Measurements from ENCODE around the gene TBC1D5. TPM values are rescaled to one million over a fixed set of nuclear protein-coding genes. Genes with fewer than 3 reads are reported as not detected.

The TBC1D5 gene
- total RNA-seq, 1 experiment from 2014 or later: 36.4 TPM

GRCh38 chr3:17300441-17300840 lies 442.0 kb downstream of the TBC1D5 start:
- no peaks in the 10 kb centered on the region for H3K36me3 ChIP-seq (ENCODE audit: control insufficient read depth, insufficient read depth, low read length)
- Mint-ChIP-seq H3K27ac (ENCODE audit: unreplicated experiment) (no peak overlapping the region), H3K4me3 (ENCODE audit: unreplicated experiment) (no peak overlapping the region), H3K9me3 (ENCODE audit: unreplicated experiment) (no peaks in the 10 kb centered on the region), H3K4me1 (ENCODE audit: low read depth, unreplicated experiment) (no peaks in the 10 kb centered on the region), H3K27me3 (ENCODE audit: insufficient read depth, unreplicated experiment) (no peaks in the 10 kb centered on the region), H3K36me3 (ENCODE audit: insufficient read depth, unreplicated experiment) (no peaks in the 10 kb centered on the region)
- POLR2A ChIA-PET: interaction anchor here (0.6 kb wide), 1 partner anchor 1445 kb away, joined by 5 read pairs; no protein-coding TSS in a partner anchor
- H3K9me3 ChIP-seq: no peaks in the 10 kb centered on the region
- BruUV-seq (replicated peaks): no TSS peak
- DNase-seq: no peak
- H3K27me3 ChIP-seq (replicated peaks; ENCODE audit: control insufficient read depth, insufficient read depth, low read length): no peaks in the 10 kb centered on the region
- no peak for TF ChIP-seq CTCF (IDR thresholded peaks at IDR 0.05; ENCODE audit: insufficient read depth in 1 of 2, low read depth in 1 of 2, low read length in 1 of 2, severe bottlenecking in 1 of 2, unreplicated experiment in 1 of 2)
- no peak overlapping the region for H3K4me3 ChIP-seq (ENCODE audit: low read depth, low read length)
- H3K4me1 ChIP-seq: no peaks in the 10 kb centered on the region
- CTCF ChIA-PET: no interaction called here
- intact Hi-C loops (cut with micrococcal nuclease; ENCODE audit: unreplicated experiment): no loop called here

- no TSS peak for BruUV-seq (replicated peaks)
- TF ChIP-seq CTCF (IDR thresholded peaks at IDR 0.05; ENCODE audit: insufficient read depth in 1 of 2, low read depth in 1 of 2, low read length in 1 of 2, severe bottlenecking in 1 of 2, unreplicated experiment in 1 of 2): no peak
- Histone ChIP-seq H3K9me3 (no peaks in the 10 kb centered on the region), H3K27me3 (replicated peaks; ENCODE audit: control insufficient read depth, insufficient read depth, low read length) (no peaks in the 10 kb centered on the region), H3K36me3 (ENCODE audit: control insufficient read depth, insufficient read depth, low read length) (no peaks in the 10 kb centered on the region), H3K4me3 (ENCODE audit: low read depth, low read length) (no peak overlapping the region), H3K4me1 (no peaks in the 10 kb centered on the region)
- intact Hi-C loops (cut with micrococcal nuclease; ENCODE audit: unreplicated experiment): no loop called here
- Mint-ChIP-seq H3K4me1 (ENCODE audit: low read depth, unreplicated experiment) (no peaks in the 10 kb centered on the region), H3K9me3 (ENCODE audit: unreplicated experiment) (no peaks in the 10 kb centered on the region), H3K4me3 (ENCODE audit: unreplicated experiment) (no peak overlapping the region), H3K36me3 (ENCODE audit: insufficient read depth, unreplicated experiment) (no peaks in the 10 kb centered on the region), H3K27ac (ENCODE audit: unreplicated experiment) (no peak overlapping the region), H3K27me3 (ENCODE audit: insufficient read depth, unreplicated experiment) (no peaks in the 10 kb centered on the region)
- DNase-seq: no peak
- CTCF ChIA-PET: no interaction called here
- POLR2A ChIA-PET: no interaction called here
These were observed 444.4 kb downstream of the TBC1D5 start for GRCh38 chr3:17298038-17298437.

- Histone ChIP-seq H3K36me3 (ENCODE audit: control insufficient read depth, insufficient read depth, low read length) (no peaks in the 10 kb centered on the region), H3K9me3 (no peaks in the 10 kb centered on the region), H3K4me1 (no peaks in the 10 kb centered on the region), H3K4me3 (ENCODE audit: low read depth, low read length) (no peak overlapping the region), H3K27me3 (replicated peaks; ENCODE audit: control insufficient read depth, insufficient read depth, low read length) (no peaks in the 10 kb centered on the region)
- H3K4me1 Mint-ChIP-seq (ENCODE audit: low read depth, unreplicated experiment): no peaks in the 10 kb centered on the region
- ChIA-PET POLR2A (no interaction called here), CTCF (no interaction called here)
- H3K4me3 Mint-ChIP-seq (ENCODE audit: unreplicated experiment): no peak overlapping the region
- no peaks in the 10 kb centered on the region for H3K9me3 Mint-ChIP-seq (ENCODE audit: unreplicated experiment)
- no peaks in the 10 kb centered on the region for H3K36me3 Mint-ChIP-seq (ENCODE audit: insufficient read depth, unreplicated experiment)
- no peaks in the 10 kb centered on the region for H3K27me3 Mint-ChIP-seq (ENCODE audit: insufficient read depth, unreplicated experiment)
- intact Hi-C loops (cut with micrococcal nuclease; ENCODE audit: unreplicated experiment): no loop called here
- TF ChIP-seq CTCF (IDR thresholded peaks at IDR 0.05; ENCODE audit: insufficient read depth in 1 of 2, low read depth in 1 of 2, low read length in 1 of 2, severe bottlenecking in 1 of 2, unreplicated experiment in 1 of 2): no peak
- no TSS peak for BruUV-seq (replicated peaks)
- no peak for DNase-seq
- H3K27ac Mint-ChIP-seq (ENCODE audit: unreplicated experiment): no peak overlapping the region
These were observed 449.9 kb downstream of the TBC1D5 start for GRCh38 chr3:17292556-17292955.
